GM23338 (cell line): Measurements from ENCODE around the gene MYH6.

Source experiments
- CTCF ChIP-seq, 2 experiments: fragments of 200-600 bp in 1 of 2; sonication (generic) in 1 of 2; conservative IDR thresholded peaks; 2 replicates each; pipeline versions ENCODE4 v1.5.1 to v1.6.1; 2016 to 2017; ENCODE audit warnings: antibody characterized with exemption in 2 of 2, low read depth in 2 of 2, mild to moderate bottlenecking in 2 of 2, moderate library complexity in 1 of 2
- ETS1 ChIP-seq: IDR thresholded peaks from 2 replicates; pipeline ENCODE4 v1.6.1; 2016; ENCODE audit warnings: antibody characterized with exemption
- EZH2 ChIP-seq: fragments of 200-600 bp; sonication (generic); IDR thresholded peaks from one replicate; pipeline ENCODE4 v1.8.0; 2017; ENCODE audit warnings: antibody characterized with exemption, mild to moderate bottlenecking, low read depth; ENCODE audit not compliant: unreplicated experiment
- EZH2phosphoT487 ChIP-seq: fragments of 200-600 bp; sonication (generic); IDR thresholded peaks from one replicate; pipeline ENCODE4 v1.8.1; 2018; ENCODE audit warnings: antibody characterized with exemption; ENCODE audit not compliant: unreplicated experiment
- ZNF331 ChIP-seq: fragments of 250-450 bp; sonication (Bioruptor Pico); IDR thresholded peaks from 2 replicates; pipeline ENCODE4 v1.5.0; 2020; ENCODE audit warnings: low read depth, mild to moderate bottlenecking, moderate library complexity
- ZNF462 ChIP-seq: fragments of 250-450 bp; sonication (Bioruptor Pico); IDR thresholded peaks from 2 replicates; pipeline ENCODE4 v1.5.0; 2020; ENCODE audit warnings: mild to moderate bottlenecking, moderate library complexity

- no peak for TF ChIP-seq ZNF331 (CRISPR knock-in tag)
- TF ChIP-seq CTCF (conservative IDR thresholded peaks at IDR 0.05; ENCODE audit: low read depth in 2 of 2): no peak
- no peak for TF ChIP-seq ETS1
- TF ChIP-seq EZH2: no peak
- no peak for TF ChIP-seq ZNF462
- no peak for TF ChIP-seq EZH2phosphoT487
Observed at GRCh38 chr14:23352506-23353432, 55.3 kb downstream of the MYH6 start, which contains the start of gene SLC22A17.
